Karpas-422 (cell line): ENCODE measurements around the gene NUP188. TPM values are rescaled to one million over a fixed set of nuclear protein-coding genes. Genes with fewer than 3 reads are reported as not detected.
"Not testable (repeated sequence)": the region's sequence is repeated elsewhere in the genome, so short reads cannot be mapped to it uniquely, and the experiment has no call there.

ENCODE experiments used
- DNase-seq: peaks from one replicate; pipeline ENCODE4 v3.0.0-alpha.2; 2015
- H2AFZ ChIP-seq: fragments of 200-600 bp; sonication (generic); 2 replicates; pipeline ENCODE4 v1.6.1; 2014; ENCODE audit warnings: antibody characterized with exemption, low read length, mixed read lengths
- H3K27ac ChIP-seq: fragments of 200-600 bp; sonication (generic); 2 replicates; pipeline ENCODE4 v1.5.1; 2014; ENCODE audit warnings: mild to moderate bottlenecking, low read length, moderate library complexity
- H3K27me3 ChIP-seq: fragments of 200-600 bp; sonication (generic); 2 replicates; pipeline ENCODE4 v1.6.1; 2014; ENCODE audit warnings: low read length, mixed read lengths
- H3K36me3 ChIP-seq: fragments of 200-600 bp; sonication (generic); 2 replicates; pipeline ENCODE4 v1.6.1; 2014; ENCODE audit warnings: low read length, mixed read lengths; ENCODE audit not compliant: insufficient read depth
- H3K4me1 ChIP-seq: fragments of 200-600 bp; sonication (generic); 2 replicates; pipeline ENCODE4 v1.6.1; 2014; ENCODE audit warnings: mild to moderate bottlenecking, low read length, mixed read lengths
- H3K4me2 ChIP-seq: fragments of 200-600 bp; sonication (generic); 2 replicates; pipeline ENCODE4 v1.6.1; 2014; ENCODE audit warnings: low read length, low read depth, mild to moderate bottlenecking; ENCODE audit not compliant: poor library complexity, severe bottlenecking
- H3K4me3 ChIP-seq: fragments of 200-600 bp; sonication (generic); 2 replicates; pipeline ENCODE4 v1.5.1; 2014; ENCODE audit warnings: mild to moderate bottlenecking, antibody characterized with exemption, low read length, mixed read lengths
- H3K79me2 ChIP-seq: fragments of 200-600 bp; sonication (generic); 2 replicates; pipeline ENCODE4 v1.6.1; 2014; ENCODE audit warnings: mild to moderate bottlenecking, low read length, mixed read lengths
- H3K9ac ChIP-seq: fragments of 200-600 bp; sonication (generic); 2 replicates; pipeline ENCODE4 v1.6.0; 2014; ENCODE audit warnings: low read length
- H3K9me2 ChIP-seq: fragments of 200-600 bp; sonication (generic), shearing (Covaris generic); replicated peaks from 2 replicates; pipeline ENCODE4 v1.6.0; 2014; ENCODE audit warnings: mild to moderate bottlenecking, low read length, moderate library complexity; ENCODE audit not compliant: insufficient read depth
- H3K9me3 ChIP-seq: fragments of 300-700, 200-600 bp; sonication (generic); 2 replicates; pipeline ENCODE4 v1.6.1; 2014; ENCODE audit warnings: low read length, mixed read lengths
- H4K20me1 ChIP-seq: fragments of 200-600 bp; sonication (generic); 2 replicates; pipeline ENCODE4 v1.6.1; 2014; ENCODE audit warnings: mild to moderate bottlenecking, antibody characterized with exemption, low read length, low read depth; ENCODE audit not compliant: insufficient read depth
- total RNA-seq: library from RNA; depleted of rRNA; stranded (reverse); fragments of >200 nt; shearing (Covaris generic); gene quantifications from 2 replicates; pipeline ENCODE4 v1.2.3, GENCODE V29; 2014; ENCODE audit warnings: low replicate concordance

The NUP188 gene
- total RNA-seq, 1 experiment from 2014 or later = 32.1 TPM

DNA sequence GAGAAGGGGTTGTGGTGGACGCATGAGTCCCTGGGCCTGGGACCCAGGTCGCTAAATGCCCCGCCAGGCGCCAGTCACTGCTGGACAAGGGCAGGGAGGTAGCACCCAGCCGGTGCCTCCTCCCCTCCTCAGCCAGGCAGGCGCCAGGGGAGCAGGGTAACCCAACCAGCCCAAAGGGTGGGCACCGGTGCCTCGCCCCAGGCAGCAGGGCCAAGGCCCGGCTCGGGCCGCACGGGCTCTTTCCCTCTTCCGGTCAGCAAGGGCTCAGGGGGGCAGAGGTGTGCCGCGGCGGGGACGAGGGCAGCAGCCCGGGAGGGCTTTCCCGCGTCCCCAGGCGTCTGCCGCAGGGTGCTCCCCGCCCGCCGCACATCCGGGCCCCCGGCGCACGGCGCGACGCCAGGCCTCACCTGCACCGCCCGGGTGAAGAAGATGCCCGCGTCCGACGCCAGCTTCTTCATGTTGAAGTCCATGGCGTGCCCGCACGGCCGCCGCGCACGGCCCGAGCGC lies 80.2 kb downstream of the NUP188 start:
- peaks cover 47% of the 10 kb centered on the region for H3K79me2 ChIP-seq
- peak; percentile 88 for DNase-seq
- peak overlapping the region; percentile 90 for H3K4me2 ChIP-seq
- H3K4me3 ChIP-seq = peak overlapping the region; percentile 94
- H3K9ac ChIP-seq = peak overlapping the region; percentile 81
- H3K36me3 ChIP-seq = no peaks in the 10 kb centered on the region
- no peaks in the 10 kb centered on the region for H3K27me3 ChIP-seq
- H4K20me1 ChIP-seq = peaks cover 8% of the 10 kb centered on the region; the same call in 1 of the 2 replicates
- H3K4me1 ChIP-seq = peaks cover 21% of the 10 kb centered on the region
- no peaks in the 10 kb centered on the region for H3K9me3 ChIP-seq
- H3K27ac ChIP-seq = peak overlapping the region; percentile 49; the same call in 1 of the 2 replicates
- no peaks in the 10 kb centered on the region for H3K9me2 ChIP-seq
- H2AFZ ChIP-seq = no peak overlapping the region

DNA sequence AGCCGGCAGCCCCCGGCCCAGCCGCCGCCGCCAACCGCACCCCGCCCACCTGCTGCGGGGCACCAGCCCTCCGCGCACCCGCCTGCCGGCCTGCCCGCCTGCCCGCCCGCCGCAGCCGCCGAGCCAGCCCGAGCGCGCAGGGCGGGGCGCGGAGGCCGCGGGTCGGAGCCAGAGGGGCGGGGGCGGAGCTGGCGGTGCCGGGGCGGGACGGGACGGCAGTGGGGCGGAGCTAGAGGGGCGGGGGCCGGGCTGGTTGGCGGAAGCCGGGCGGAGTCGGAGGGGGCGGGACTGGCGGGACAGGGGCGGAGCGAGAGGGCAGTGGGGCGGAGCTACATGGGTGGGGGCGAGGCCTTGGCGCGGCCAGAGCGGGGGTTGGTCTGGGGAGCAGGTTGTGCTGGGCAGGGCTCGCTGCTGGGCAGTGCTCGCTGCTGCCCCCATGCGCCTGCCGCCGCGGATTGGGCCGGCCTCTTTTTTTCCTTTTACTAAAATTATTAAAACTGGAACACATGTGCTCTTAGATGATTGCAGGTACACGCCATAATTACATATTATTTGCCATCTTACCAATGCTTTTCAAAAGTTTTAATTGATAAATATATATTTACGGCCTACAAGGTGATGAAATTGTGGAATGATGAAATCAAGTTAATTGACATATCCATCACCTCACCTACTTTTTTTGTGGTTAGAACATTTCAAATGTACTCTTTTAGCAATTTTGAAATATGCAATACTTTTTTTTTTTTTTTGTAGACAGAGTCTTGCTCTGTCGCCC lies 80.9 kb downstream of the NUP188 start, which contains the start of gene SH3GLB2:
TSS of gene SH3GLB2 (minus strand) at position 140 of the 775 bp plus-strand sequence. CDS start 177 bp downstream, outside the sequence.
- H4K20me1 ChIP-seq = peaks cover 8% of the 10 kb centered on the region; the same call in 1 of the 2 replicates
- H2AFZ ChIP-seq = 0 out of 2 replicates have a peak within 1 kb of the TSS, but pooled peaks have one; percentile 23
- peaks cover 41% of the 10 kb centered on the region for H3K79me2 ChIP-seq
- no peaks in the 10 kb centered on the region for H3K36me3 ChIP-seq
- peak within 1 kb of the TSS; percentile 49 for H3K27ac ChIP-seq
- peaks cover 21% of the 10 kb centered on the region for H3K4me1 ChIP-seq
- no peaks in the 10 kb centered on the region for H3K9me3 ChIP-seq
- H3K27me3 ChIP-seq = no peaks in the 10 kb centered on the region
- H3K4me2 ChIP-seq = peak within 1 kb of the TSS; percentile 90
- peak within 1 kb of the TSS; percentile 94 for H3K4me3 ChIP-seq
- H3K9me2 ChIP-seq = no peaks in the 10 kb centered on the region
- peak within 1 kb of the TSS; percentile 81 for H3K9ac ChIP-seq
- DNase-seq = peak; percentile 96

DNA sequence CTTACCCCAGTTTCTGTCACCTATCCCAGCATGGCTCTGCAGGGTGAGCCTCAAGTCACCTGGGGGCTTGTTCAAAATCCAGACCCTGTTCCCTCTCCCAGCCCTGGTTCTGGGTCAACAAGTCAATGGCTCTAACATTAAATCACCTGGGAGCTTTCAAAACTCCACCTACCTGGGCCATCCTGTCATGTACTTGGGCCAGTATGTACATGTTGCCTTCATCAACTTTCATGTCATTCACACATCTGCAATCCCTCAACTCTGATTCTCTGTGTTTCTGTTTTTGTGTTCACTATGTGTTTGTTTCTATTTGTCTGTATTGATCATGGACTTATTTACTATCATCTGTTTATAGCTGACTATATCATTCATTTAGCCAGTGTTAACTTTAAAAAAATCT lies 82.7 kb downstream of the NUP188 start:
- H3K4me3 ChIP-seq = no peak overlapping the region
- no peak overlapping the region for H3K9ac ChIP-seq
- H3K27ac ChIP-seq = no peak overlapping the region
- no peaks in the 10 kb centered on the region for H3K9me3 ChIP-seq
- H4K20me1 ChIP-seq = peaks cover 8% of the 10 kb centered on the region; the same call in 1 of the 2 replicates
- no peak overlapping the region for H2AFZ ChIP-seq
- H3K36me3 ChIP-seq = no peaks in the 10 kb centered on the region
- H3K27me3 ChIP-seq = no peaks in the 10 kb centered on the region
- no peak for DNase-seq
- no peaks in the 10 kb centered on the region for H3K9me2 ChIP-seq
- H3K79me2 ChIP-seq = peaks cover 27% of the 10 kb centered on the region
- peaks cover 21% of the 10 kb centered on the region for H3K4me1 ChIP-seq
- H3K4me2 ChIP-seq = no peak overlapping the region

- Histone ChIP-seq H3K27ac (no peak overlapping the region), H3K9ac (no peak overlapping the region), H3K4me1 (peaks cover 19% of the 10 kb centered on the region), H3K79me2 (peaks cover 15% of the 10 kb centered on the region), H3K27me3 (no peaks in the 10 kb centered on the region), H3K4me2 (no peak overlapping the region), H3K36me3 (no peaks in the 10 kb centered on the region), H3K4me3 (no peak overlapping the region), H3K9me2 (no peaks in the 10 kb centered on the region), H4K20me1 (peaks cover 8% of the 10 kb centered on the region; the same call in 1 of the 2 replicates), H3K9me3 (no peaks in the 10 kb centered on the region), H2AFZ (no peak overlapping the region)
- DNase-seq = no peak
Observed at GRCh38 chr9:129031514-129031913, 84.0 kb downstream of the NUP188 start.

DNA sequence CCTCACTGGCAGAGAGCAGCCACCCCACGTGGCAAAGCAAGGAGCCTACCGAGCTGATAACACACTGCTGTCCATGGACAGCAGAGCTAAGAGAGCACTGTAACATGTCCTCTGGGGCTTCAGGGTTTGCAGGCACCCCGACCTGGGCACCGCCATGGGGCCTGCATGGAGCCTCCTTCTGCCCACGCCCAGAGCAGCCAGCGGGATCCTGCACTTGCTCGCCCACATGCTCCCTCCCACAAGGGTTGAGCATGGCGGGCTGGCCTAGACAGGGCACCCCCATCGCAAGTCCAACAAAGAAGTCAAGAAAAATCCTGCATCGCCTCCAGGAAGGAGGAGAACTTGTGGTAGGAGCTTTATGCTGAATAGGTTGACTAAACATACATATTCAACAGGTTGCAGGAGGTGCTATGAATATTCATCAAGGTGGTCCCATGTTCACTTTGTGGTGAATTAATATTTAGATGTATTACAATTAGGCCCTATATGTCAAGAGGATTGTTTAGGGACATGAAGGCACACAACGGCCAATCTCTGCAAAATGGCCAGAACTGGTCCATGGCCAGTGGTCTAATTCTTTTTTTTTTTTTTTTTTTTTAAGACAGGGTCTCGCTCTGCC lies 85.2 kb downstream of the NUP188 start:
- no peak overlapping the region for H3K9ac ChIP-seq
- H3K9me3 ChIP-seq = no peaks in the 10 kb centered on the region
- peaks cover 15% of the 10 kb centered on the region for H3K79me2 ChIP-seq
- DNase-seq = no peak
- H3K4me3 ChIP-seq = no peak overlapping the region
- no peak overlapping the region for H3K27ac ChIP-seq
- H3K4me2 ChIP-seq = no peak overlapping the region
- no peak overlapping the region for H2AFZ ChIP-seq
- H3K4me1 ChIP-seq = peaks cover 13% of the 10 kb centered on the region
- no peaks in the 10 kb centered on the region for H3K36me3 ChIP-seq
- H3K27me3 ChIP-seq = no peaks in the 10 kb centered on the region
- no peaks in the 10 kb centered on the region for H3K9me2 ChIP-seq
- peaks cover 6% of the 10 kb centered on the region; the same call in 1 of the 2 replicates for H4K20me1 ChIP-seq

DNA sequence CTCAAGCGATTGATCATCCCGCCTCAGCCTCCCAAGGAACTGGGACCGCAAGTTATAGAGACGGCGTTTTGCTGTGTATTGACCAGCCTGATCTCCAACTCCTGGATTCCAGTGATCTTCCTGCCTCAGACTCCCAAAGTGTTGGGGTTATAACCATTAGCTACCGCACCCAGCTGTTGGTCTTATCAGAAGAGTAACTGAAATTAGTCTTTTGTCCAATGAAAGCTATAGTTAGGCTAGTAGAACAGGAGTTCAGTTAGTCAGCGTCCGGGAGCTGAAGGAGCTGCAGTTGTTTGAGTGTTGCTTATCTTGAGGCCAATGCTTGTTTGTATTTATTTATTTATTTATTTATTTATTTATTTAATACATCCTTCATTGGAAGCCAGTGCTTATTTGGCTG lies 85.7 kb downstream of the NUP188 start:
- no peak overlapping the region for H3K4me2 ChIP-seq
- H3K4me3 ChIP-seq = no peak overlapping the region
- H3K36me3 ChIP-seq = no peaks in the 10 kb centered on the region
- H3K9ac ChIP-seq = no peak overlapping the region
- H3K27ac ChIP-seq = no peak overlapping the region
- no peaks in the 10 kb centered on the region for H3K9me3 ChIP-seq
- H3K4me1 ChIP-seq = peaks cover 19% of the 10 kb centered on the region
- no peak overlapping the region for H2AFZ ChIP-seq
- peaks cover 17% of the 10 kb centered on the region for H3K79me2 ChIP-seq
- no peak for DNase-seq
- no peaks in the 10 kb centered on the region for H3K9me2 ChIP-seq
- H3K27me3 ChIP-seq = no peaks in the 10 kb centered on the region
- H4K20me1 ChIP-seq = peaks cover 11% of the 10 kb centered on the region; the same call in 1 of the 2 replicates

- H3K36me3 ChIP-seq, H3K27ac ChIP-seq, H3K27me3 ChIP-seq, H3K9me2 ChIP-seq, DNase-seq, H3K9me3 ChIP-seq: not testable (repeated sequence)
- peak overlapping the region; percentile 92 for H3K4me2 ChIP-seq
- H3K4me1 ChIP-seq = peaks cover 18% of the 10 kb centered on the region
- peaks cover 14% of the 10 kb centered on the region; the same call in 1 of the 2 replicates for H4K20me1 ChIP-seq
- H3K9ac ChIP-seq = peak overlapping the region; percentile 75
- peaks cover 36% of the 10 kb centered on the region for H3K79me2 ChIP-seq
- peak overlapping the region; percentile 70 for H3K4me3 ChIP-seq
- peak overlapping the region; percentile 99 for H2AFZ ChIP-seq
Observed at GRCh38 chr9:129035838-129036237, 88.3 kb downstream of the NUP188 start.
